ENCODE data around the gene MTHFD1L.

DNA sequence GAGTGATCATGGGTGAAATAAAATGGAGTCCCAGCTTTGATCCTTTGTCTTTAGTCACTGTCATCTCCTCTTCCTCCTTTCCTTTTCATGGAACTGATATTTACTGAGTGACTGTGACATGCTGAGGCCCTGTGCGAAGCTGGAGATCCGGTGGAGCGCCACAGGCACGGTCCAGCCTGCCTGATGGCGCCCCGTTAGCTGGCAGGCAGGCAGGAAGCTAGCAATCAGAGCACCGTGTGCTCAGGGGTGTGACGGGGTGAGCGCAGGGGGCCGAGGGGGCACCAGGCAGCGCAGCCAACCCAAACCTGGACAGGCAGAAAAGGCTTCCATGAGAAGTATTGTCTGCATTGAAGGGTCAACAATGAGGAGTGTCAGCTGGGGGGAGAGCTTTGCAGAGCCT lies 274.0 kb downstream of the MTHFD1L start:
- TF ChIP-seq, protein P1, sequence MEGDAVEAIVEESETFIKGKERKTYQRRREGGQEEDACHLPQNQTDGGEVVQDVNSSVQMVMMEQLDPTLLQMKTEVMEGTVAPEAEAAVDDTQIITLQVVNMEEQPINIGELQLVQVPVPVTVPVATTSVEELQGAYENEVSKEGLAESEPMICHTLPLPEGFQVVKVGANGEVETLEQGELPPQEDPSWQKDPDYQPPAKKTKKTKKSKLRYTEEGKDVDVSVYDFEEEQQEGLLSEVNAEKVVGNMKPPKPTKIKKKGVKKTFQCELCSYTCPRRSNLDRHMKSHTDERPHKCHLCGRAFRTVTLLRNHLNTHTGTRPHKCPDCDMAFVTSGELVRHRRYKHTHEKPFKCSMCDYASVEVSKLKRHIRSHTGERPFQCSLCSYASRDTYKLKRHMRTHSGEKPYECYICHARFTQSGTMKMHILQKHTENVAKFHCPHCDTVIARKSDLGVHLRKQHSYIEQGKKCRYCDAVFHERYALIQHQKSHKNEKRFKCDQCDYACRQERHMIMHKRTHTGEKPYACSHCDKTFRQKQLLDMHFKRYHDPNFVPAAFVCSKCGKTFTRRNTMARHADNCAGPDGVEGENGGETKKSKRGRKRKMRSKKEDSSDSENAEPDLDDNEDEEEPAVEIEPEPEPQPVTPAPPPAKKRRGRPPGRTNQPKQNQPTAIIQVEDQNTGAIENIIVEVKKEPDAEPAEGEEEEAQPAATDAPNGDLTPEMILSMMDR (IDR thresholded peaks at IDR 0.05) = no peak
- no peak for TF ChIP-seq EP300 (IDR thresholded peaks at IDR 0.05)
- no peak for TF ChIP-seq POLR2A (IDR thresholded peaks at IDR 0.05; ENCODE audit: low read length)
- TF ChIP-seq, protein P2, sequence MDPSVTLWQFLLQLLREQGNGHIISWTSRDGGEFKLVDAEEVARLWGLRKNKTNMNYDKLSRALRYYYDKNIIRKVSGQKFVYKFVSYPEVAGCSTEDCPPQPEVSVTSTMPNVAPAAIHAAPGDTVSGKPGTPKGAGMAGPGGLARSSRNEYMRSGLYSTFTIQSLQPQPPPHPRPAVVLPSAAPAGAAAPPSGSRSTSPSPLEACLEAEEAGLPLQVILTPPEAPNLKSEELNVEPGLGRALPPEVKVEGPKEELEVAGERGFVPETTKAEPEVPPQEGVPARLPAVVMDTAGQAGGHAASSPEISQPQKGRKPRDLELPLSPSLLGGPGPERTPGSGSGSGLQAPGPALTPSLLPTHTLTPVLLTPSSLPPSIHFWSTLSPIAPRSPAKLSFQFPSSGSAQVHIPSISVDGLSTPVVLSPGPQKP (IDR thresholded peaks at IDR 0.05; ENCODE audit: low read depth, low read length) = no peak
- TF ChIP-seq TP53 (CRISPR knock-in tag; IDR thresholded peaks at IDR 0.05) = no peak
- no peak for TF ChIP-seq NR3C1 (IDR thresholded peaks at IDR 0.05)
